T47D (cell line): ENCODE results near the gene WDR55.
"Not testable (repeated sequence)": the region's sequence is repeated elsewhere in the genome, so short reads cannot be mapped to it uniquely, and the experiment has no call there.

Experiments used
- DNase-seq, 2 experiments: peaks; one replicate each; pipeline versions ENCODE4 v3.0.0 to v3.0.0-alpha.2; 2011 to 2012; ENCODE audit warnings: low read depth in 1 of 2, low spot score in 1 of 2
- JUND ChIP-seq: IDR thresholded peaks from 2 replicates; pipeline ENCODE4 v1.6.1; 2012; ENCODE audit warnings: low read depth
- in situ Hi-C: cut with HindIII; loops from 2 replicates; pipeline ENCODE4 v1.10.0; 2016; ENCODE audit warnings: low sequenced_read_pairs, low pct_unique_long_range_greater_than_20kb

WDR55 gene

DNA sequence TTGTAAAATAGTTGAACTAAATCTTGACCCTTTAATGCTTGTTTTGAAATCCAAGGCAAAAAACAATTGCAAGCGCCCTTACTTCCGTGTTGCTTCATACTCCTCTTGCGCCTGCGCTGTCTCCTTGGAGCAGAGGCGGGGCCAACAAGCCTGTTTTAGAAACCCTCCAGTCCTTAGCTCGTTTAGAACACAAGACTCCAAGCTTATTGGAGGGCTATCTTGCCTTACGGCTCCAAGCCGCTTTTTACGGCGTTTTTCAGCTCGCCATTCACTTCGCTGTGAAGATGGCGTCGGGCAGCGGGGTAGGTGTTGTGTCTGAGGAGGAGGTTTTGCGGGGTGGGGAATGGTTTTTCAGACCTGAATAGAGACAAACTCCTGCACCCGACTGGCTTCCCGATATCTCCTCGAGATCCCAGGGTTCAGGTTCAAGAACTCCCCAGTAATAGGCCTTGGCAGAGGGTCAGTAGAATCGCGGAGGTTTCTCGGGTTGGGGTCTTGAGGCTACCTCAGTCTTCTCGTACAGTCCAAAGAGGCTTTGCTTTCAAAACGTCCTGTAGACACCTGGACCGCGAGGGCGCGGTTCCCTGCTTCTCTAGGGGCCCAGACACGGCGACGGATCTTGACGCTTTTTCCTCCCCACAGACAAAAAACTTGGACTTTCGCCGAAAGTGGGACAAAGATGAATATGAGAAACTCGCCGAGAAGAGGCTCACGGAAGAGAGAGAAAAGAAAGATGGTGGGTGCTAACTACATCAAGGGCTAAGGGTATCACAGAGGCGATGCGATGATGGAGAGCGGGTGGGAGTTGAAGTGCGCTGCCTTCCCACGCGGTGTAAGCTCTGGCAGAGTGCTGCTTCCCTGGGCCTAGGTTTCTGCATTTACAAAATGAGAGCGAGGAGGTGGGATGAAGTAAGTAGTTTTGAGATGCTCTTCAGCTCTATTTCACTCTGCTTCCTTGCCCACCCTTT lies 35.8 kb downstream of the WDR55 start, which contains the start of gene ZMAT2:
ZMAT2 (plus strand) TSS at position 271 of the 968 bp plus-strand sequence; CDS start at position 285, 14 bp downstream.
- peak; percentile 84 to 99 for DNase-seq
- TF ChIP-seq JUND: no peak
- in situ Hi-C loops: no loop called here

DNA sequence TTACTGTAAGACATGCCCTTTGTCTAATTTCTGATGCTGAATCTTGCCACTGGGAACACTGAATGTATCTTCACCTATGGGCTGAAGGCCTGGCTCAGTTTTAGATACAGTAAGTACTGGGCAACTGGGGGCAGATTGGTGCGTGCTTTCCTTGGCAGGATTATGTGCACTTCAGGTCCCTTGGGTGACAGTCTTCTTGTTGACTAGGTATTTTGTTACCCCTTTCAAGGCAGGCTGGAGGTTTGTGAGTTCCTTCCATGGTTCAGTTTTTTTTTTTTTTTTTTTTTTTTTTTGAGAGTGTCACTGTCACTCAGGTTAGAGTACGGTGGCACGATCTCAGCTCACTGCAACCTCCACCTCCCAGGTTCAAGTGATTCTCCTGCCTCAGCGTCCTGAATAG lies 43.1 kb downstream of the WDR55 start:
- TF ChIP-seq JUND: no peak
- no peak for DNase-seq
- in situ Hi-C loops: no loop called here

DNA sequence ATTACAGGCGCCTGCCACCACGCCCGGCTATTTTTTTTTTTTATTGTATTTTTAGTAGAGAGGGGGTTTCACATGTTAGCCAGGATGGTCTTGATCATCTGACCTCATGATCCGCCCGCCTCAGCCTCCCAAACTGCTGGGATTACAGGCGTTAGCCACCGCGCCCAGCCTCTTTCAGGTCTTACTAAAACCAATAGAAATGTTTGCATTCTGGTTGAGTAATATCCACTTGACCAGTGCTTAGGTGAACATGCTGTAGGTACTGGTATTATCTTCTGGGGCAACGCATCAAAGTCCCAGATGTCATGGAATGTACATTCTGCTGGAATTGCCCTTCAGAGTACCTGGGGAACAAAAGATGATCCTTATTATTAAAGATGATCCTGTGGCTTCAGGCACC lies 44.1 kb downstream of the WDR55 start:
- in situ Hi-C loops, DNase-seq: not testable (repeated sequence)

DNA sequence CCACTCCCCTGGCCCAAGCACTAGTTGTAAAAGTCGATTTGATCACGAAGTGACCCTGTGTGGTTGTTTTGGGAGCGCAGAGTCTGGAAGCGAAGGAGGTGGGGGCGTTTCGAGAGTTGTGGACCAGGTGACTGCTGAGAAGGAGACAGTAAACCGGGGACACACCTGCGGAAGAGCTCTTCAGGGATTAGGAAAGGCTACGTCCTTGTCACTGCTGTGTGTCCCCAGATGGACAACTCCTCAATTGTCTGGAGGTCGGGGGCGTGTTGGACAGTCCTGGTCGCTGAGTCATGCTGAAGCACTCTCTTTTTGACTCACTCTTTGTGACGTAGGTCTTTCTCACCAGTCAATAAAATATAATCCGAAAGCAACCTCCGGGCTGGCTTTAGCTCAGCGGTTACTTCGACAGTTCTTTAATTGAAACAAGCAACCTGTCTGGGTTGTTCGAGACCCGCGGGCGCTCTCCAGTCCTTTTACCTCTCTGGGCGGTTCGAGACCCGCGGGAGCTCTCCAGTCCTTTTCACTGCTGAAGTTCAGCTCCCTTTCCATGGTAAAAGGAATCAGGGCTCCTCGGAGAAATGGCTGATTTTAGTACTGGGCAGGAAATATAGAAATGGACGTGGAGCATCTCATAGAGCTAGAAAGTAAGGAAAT lies 46.3 kb downstream of the WDR55 start:
- in situ Hi-C loops: no loop called here
- DNase-seq: peak; percentile 37 to 92
- no peak; the same call in 1 of the 2 replicates for TF ChIP-seq JUND

DNA sequence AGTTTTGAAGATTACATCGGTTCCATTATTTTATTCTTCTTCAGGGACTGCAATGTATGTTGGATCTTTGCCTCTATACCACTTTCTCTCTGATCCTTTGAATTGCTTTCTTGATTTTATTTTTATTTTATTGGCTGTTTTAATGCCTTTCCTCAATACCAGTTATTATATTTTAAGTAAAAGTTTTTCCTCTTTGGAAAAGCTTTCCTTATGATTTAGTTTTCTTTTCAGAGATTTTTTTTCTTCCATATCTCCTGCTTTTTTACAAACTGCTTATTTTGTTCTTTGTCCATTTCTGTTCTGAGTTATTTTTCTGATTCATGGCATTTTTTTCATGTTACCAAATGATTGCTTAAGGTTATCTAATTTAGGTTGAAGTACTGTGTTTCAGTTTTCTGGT lies 47.1 kb downstream of the WDR55 start:
- no peak for DNase-seq
- TF ChIP-seq JUND: no peak
- in situ Hi-C loops: no loop called here

DNA sequence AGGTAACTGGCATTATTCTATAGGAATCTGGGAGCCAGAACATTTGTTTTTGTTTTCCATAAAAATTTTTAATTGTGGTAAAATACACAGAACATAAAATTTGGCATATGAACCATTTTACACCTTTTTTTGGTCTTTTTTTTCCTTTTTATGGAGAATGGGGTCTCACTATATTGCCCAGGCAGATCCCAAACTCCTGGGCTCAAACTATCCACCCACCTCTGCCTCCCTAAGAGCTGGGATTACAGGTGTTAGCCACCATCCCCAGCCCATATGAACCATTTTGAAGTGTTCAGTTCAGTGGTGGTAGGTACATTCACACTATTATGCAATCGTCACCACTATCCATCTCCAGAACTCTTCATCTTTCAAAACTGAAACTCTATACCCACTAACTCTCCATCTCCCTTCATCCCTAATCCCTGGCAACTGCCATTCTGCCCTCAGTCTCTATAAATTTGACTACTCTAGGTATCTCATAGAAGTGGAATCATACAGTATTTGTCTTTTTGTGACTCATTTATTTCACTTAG lies 48.9 kb downstream of the WDR55 start:
- DNase-seq: no peak
- no peak for TF ChIP-seq JUND
- in situ Hi-C loops: no loop called here

DNA sequence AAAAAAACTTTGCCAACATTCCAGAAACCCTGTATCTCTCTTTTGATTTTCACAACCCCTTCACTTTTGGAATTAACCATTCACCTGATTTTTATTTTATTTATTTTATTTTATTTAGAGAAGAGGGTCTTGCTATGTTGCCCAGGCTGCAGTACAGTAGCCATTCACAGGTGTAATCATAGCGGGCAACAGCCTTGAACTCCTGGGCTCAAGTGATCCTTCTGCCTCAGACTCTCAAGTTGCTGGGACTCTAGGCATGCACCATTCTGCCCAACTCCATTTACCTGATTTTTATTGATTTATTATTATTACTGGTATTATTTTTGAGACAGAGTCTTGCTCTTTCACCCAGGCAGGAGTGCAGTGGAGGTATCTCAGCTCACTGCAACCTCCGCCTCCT lies 51.5 kb downstream of the WDR55 start:
- in situ Hi-C loops, DNase-seq: not testable (repeated sequence)

DNA sequence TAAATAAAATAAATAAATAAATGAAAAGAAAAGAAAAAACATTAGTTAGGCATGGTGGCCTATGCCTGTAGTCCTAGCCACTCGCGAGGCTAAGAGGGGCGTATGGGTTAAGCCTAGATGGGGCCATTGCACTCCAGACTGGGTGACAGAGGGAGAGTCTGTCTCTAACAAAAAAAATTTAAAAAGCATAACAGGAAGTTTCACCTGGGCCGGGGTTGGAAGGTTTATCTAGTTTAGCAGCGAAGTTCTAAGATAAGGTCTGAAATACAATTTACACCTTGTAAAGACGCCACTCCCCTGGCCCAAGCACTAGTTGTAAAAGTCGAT lies 53.5 kb downstream of the WDR55 start:
- in situ Hi-C loops: no loop called here
- no peak for TF ChIP-seq JUND

DNA sequence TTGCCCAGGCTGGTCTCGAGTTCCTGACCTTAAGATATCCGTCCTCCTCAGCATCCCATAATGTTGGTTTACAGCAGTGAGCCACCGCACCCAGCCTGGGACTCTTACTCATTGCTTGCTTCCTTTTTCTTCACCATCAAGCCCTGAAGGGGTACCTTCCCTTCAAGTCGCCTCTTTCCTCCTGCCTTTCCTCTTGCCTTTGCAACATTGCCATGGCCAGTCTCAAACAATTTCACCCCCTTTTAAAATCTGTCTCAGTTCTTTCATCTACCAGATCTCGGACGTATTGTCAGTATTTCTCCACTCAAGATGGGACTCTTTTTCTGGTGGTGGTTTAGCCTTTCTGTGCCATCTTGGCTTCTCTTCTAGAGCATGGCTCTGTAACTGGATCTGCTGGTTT lies 56.0 kb downstream of the WDR55 start:
- in situ Hi-C loops: not testable (repeated sequence)
- peak in 1 of 2 experiments; percentile 13 for DNase-seq

More for the DNA sequence above, 53.5 kb downstream of the WDR55 start:
- no peak for DNase-seq

DNA sequence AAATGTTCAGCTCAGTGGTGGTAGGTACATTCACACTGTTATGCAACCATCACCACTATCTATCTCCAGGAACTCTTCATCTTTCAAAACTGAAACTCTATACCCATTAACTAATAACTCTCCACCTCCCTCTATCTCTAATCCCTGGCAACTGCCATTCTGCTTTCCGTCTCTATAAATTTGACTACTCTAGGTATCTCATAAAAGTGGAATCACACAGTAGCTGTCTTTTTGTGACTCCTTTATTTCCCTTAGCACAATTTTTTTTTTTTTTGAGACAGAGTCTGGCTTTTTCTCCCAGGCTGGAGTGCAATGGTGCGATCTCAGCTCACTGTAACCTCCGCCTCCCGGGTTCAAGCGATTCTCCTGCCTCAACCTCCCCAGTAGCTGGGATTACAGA lies 56.7 kb downstream of the WDR55 start:
- in situ Hi-C loops, DNase-seq: not testable (repeated sequence)
